Astrocyte of the spinal cord (primary cell): ENCODE results near the gene C1orf159.

Experiments used
- DNase-seq: peaks from one replicate; pipeline ENCODE4 v3.0.0; 2011; ENCODE audit warnings: low read depth, low spot score
- H3K4me3 ChIP-seq: 2 replicates; pipeline ENCODE4 v1.5.1; 2011; ENCODE audit warnings: low read depth, mild to moderate bottlenecking, low read length, moderate library complexity
- in situ Hi-C: cut with HindIII; loops from 2 replicates; pipeline ENCODE4 v1.10.0; 2017; ENCODE audit warnings: low sequenced_read_pairs
- TF ChIP-seq, protein P1 (sequence below): IDR thresholded peaks from 2 replicates; pipeline ENCODE4 v1.5.1; 2012; ENCODE audit warnings: low read depth, mild to moderate bottlenecking, low read length, inconsistent platforms

Gene C1orf159

DNA sequence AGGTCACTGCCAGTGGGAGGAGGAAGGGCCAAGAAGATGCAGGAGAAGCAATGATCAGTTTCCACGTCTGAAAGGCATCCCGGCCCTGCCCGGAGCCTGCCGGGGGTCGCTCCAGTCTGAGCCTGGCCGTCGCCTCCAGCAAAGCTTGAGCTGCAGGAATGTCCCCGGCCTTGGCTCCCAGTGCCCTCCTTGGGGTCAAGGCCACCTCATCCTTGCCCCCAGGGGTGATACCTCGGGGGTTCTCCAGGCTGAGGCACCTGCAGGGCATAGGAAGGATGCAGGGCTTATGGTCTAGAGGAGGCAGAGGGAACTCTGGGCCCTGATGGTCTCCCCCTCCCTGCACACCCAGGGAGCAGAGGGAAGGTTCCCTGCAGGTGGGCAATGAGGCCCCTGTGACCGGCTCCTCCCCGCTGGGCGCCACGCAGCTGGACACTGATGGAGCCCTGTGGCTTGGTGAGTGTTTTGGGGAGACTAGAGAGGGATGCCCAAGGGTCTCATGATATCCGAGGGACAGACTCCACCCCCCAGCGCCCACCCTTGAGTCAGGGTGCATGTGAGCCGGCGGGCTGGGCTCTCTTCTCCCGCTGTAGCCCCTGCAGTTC is 61.7 kb downstream of the C1orf159 start:
- no peak overlapping the region for H3K4me3 ChIP-seq
- TF ChIP-seq, protein P1, sequence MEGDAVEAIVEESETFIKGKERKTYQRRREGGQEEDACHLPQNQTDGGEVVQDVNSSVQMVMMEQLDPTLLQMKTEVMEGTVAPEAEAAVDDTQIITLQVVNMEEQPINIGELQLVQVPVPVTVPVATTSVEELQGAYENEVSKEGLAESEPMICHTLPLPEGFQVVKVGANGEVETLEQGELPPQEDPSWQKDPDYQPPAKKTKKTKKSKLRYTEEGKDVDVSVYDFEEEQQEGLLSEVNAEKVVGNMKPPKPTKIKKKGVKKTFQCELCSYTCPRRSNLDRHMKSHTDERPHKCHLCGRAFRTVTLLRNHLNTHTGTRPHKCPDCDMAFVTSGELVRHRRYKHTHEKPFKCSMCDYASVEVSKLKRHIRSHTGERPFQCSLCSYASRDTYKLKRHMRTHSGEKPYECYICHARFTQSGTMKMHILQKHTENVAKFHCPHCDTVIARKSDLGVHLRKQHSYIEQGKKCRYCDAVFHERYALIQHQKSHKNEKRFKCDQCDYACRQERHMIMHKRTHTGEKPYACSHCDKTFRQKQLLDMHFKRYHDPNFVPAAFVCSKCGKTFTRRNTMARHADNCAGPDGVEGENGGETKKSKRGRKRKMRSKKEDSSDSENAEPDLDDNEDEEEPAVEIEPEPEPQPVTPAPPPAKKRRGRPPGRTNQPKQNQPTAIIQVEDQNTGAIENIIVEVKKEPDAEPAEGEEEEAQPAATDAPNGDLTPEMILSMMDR = no peak
- no peak for DNase-seq
- in situ Hi-C loops = no loop called here

DNA sequence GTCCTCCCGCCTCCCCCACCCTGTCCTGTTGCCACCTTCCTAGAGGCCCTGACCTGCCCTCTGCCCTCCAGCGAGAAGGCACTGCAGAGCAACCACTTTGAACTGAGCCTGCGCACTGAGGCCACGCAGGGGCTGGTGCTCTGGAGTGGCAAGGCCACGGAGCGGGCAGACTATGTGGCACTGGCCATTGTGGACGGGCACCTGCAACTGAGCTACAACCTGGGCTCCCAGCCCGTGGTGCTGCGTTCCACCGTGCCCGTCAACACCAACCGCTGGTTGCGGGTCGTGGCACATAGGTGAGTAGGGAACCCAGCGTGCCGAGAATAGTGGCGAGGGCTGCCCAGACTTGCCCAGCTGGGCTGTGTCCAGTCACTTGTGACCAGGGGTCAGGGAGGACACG is 62.2 kb downstream of the C1orf159 start:
- TF ChIP-seq, protein P1 = no peak
- no peak overlapping the region for H3K4me3 ChIP-seq
- in situ Hi-C loops = no loop called here
- no peak for DNase-seq

DNA sequence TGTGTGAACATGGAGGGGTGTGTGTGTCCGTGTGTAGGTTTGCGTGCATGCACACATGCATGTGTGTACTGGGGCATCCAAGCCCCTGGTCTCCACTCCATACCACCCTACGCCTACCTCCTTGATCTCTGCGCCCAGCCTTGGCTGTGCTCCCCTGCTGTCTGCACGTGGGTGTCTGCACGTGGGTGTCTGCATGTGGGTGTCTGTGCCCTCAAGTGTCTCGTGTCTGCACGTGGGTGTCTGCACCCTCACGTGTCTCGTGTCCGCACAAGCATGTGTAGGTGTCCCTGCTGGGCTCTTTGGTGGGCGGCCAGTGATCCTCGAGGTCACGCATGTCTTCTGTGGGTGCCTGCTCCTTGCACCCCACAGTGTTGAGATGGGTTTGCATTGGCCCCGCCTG is 62.9 kb downstream of the C1orf159 start:
- TF ChIP-seq, protein P1 = no peak
- H3K4me3 ChIP-seq = no peak overlapping the region
- no peak for DNase-seq
- in situ Hi-C loops = no loop called here

DNA sequence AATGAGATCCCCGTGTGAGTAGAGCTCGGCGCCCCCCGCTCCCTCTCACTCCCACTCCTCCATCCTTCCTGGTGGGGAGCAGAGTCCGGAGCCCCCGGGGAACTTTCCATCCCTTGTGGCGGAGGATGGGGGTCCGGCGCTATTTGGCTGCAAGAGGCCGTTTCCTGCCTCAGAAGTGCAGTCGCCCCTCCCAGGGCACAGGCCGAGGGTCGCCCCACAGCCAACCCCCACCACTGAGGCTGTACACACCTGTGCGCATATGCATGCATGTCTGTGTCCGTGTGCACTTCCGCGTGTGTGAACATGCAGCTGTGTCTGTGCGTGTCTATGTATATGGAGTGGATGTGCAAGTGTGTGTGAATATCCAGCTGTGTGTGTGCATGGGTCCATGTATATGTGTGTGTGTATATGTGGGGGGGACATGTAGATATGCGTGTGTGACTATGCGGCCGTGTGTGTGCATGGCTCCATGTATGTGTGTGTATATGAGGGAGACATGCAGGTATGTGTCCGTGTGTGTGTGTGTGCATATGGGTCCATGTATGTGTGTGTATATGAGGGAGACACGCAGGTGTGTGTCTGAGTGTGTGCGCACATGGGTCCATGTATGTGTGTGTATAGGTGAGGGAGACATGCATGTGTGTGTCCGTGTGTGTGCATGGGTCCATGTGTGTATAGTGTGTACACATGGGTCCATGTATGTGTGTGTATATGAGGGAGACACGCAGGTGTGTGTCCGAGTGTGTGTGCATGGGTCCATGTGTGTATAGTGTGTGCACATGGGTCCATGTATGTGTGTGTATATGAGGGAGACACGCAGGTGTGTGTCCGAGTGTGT is 63.7 kb downstream of the C1orf159 start:
- in situ Hi-C loops = no loop called here
- DNase-seq = no peak
- no peak overlapping the region for H3K4me3 ChIP-seq
- TF ChIP-seq, protein P1 = no peak

DNA sequence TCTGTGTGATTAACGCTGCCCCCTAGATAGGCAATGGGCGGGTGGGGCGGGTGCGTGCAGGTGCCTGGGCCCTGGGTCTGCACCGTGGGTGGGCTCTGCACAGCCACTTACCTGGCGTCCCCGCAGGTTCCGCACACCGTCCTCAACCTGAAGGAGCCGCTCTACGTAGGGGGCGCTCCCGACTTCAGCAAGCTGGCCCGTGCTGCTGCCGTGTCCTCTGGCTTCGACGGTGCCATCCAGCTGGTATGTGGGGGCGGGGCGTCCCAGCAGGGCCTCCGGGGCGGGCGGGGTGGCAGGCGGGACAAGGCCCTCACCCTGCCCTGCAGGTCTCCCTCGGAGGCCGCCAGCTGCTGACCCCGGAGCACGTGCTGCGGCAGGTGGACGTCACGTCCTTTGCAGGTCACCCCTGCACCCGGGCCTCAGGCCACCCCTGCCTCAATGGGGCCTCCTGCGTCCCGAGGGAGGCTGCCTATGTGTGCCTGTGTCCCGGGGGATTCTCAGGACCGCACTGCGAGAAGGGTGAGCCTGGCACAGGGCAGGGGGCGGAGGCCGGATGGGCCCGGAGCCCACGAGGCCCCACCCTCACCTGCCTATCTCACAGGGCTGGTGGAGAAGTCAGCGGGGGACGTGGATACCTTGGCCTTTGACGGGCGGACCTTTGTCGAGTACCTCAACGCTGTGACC is 64.6 kb downstream of the C1orf159 start:
- no peak for DNase-seq
- no peak overlapping the region for H3K4me3 ChIP-seq
- in situ Hi-C loops = no loop called here
- TF ChIP-seq, protein P1 = no peak

DNA sequence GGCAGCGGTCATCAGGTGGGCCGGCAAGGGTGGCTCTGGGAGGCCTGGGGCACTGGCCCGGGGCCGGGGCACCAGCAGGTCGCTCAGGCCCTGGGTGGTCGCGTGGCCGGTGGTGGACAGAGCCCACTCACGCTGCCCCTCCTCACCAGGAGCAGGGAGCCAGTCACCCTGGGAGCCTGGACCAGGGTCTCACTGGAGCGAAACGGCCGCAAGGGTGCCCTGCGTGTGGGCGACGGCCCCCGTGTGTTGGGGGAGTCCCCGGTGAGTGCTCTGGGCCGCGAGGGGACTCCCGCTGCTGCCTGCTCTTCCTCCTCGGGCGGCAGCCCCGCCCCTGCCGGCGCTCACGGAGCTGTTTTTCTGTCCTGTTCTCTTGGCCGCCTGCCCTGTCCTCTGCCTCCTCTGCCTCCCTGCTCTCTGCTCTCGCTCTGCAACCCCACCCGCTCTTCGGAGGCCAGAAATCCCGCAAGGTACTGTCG is 65.3 kb downstream of the C1orf159 start:
- no peak for DNase-seq
- H3K4me3 ChIP-seq = no peak overlapping the region
- TF ChIP-seq, protein P1 = no peak
- in situ Hi-C loops = no loop called here
